HPDE6-E6E7 (cell line): ENCODE results near the gene KLHL25.
"Not testable (repeated sequence)": the region's sequence is repeated elsewhere in the genome, so short reads cannot be mapped to it uniquely, and the experiment has no call there.

ENCODE experiments used
- DNase-seq: peaks from one replicate; pipeline ENCODE4 v3.0.0; 2011; ENCODE audit warnings: missing footprints; ENCODE audit errors: extremely low spot score

The KLHL25 gene

GRCh38 chr15:85804481-85805170 lies 9.9 kb upstream of the KLHL25 start:
- no peak for DNase-seq

GRCh38 chr15:85802617-85803016 lies 7.9 kb upstream of the KLHL25 start:
- not testable (repeated sequence) for DNase-seq

GRCh38 chr15:85800478-85801123 lies 5.9 kb upstream of the KLHL25 start:
- peak; percentile 68 for DNase-seq

- DNase-seq: not testable (repeated sequence)
Observed at GRCh38 chr15:85796371-85796770, 1.6 kb upstream of the KLHL25 start.

GRCh38 chr15:85795337-85796305 lies 896 bp upstream of the KLHL25 start:
- DNase-seq: no peak

GRCh38 chr15:85793641-85794597 lies 806 bp downstream of the KLHL25 start:
- no peak for DNase-seq

- DNase-seq: no peak
Observed at GRCh38 chr15:85792912-85793590, 1.7 kb downstream of the KLHL25 start.

GRCh38 chr15:85792102-85792731 lies 2.5 kb downstream of the KLHL25 start:
- no peak for DNase-seq

- DNase-seq: no peak
Observed at GRCh38 chr15:85789496-85789875, 5.2 kb downstream of the KLHL25 start.

GRCh38 chr15:85788771-85789495 lies 5.8 kb downstream of the KLHL25 start:
- DNase-seq: no peak

- DNase-seq: no peak
Observed at GRCh38 chr15:85786781-85787114, 8.0 kb downstream of the KLHL25 start.

GRCh38 chr15:85785887-85786780 lies 8.6 kb downstream of the KLHL25 start:
- peak; percentile 76 for DNase-seq

GRCh38 chr15:85782064-85782463 lies 12.7 kb downstream of the KLHL25 start:
- DNase-seq: no peak

- no peak for DNase-seq
Observed at GRCh38 chr15:85781099-85781498, 13.6 kb downstream of the KLHL25 start.

- no peak for DNase-seq
Observed at GRCh38 chr15:85780225-85780985, 14.3 kb downstream of the KLHL25 start.

GRCh38 chr15:85779249-85779648 lies 15.5 kb downstream of the KLHL25 start:
- DNase-seq: no peak

- no peak for DNase-seq
Observed at GRCh38 chr15:85778107-85778776, 16.5 kb downstream of the KLHL25 start.
